GM15510 (cell line): ENCODE data around the gene IRF4.

Experiments
- POLR2A ChIP-seq: IDR thresholded peaks from 3 replicates; pipeline ENCODE4 v1.6.1; 2011; ENCODE audit warnings: borderline replicate concordance; ENCODE audit not compliant: insufficient read length; ENCODE audit errors: extremely low read depth

Gene IRF4

GRCh38 chr6:391559-392440, at the start of gene IRF4:
Gene IRF4, plus strand, starts transcription at chr6:391752. Its CDS starts 1,401 bp downstream, at chr6:393153.
- TF ChIP-seq POLR2A = peak; percentile 100

GRCh38 chr6:341914-342831, 49.4 kb upstream of the IRF4 start:
- no peak for TF ChIP-seq POLR2A

- TF ChIP-seq POLR2A = no peak
Measured at GRCh38 chr6:342832-343179, 48.7 kb upstream of the IRF4 start.

GRCh38 chr6:343226-343935, 48.2 kb upstream of the IRF4 start:
- no peak for TF ChIP-seq POLR2A

DNA sequence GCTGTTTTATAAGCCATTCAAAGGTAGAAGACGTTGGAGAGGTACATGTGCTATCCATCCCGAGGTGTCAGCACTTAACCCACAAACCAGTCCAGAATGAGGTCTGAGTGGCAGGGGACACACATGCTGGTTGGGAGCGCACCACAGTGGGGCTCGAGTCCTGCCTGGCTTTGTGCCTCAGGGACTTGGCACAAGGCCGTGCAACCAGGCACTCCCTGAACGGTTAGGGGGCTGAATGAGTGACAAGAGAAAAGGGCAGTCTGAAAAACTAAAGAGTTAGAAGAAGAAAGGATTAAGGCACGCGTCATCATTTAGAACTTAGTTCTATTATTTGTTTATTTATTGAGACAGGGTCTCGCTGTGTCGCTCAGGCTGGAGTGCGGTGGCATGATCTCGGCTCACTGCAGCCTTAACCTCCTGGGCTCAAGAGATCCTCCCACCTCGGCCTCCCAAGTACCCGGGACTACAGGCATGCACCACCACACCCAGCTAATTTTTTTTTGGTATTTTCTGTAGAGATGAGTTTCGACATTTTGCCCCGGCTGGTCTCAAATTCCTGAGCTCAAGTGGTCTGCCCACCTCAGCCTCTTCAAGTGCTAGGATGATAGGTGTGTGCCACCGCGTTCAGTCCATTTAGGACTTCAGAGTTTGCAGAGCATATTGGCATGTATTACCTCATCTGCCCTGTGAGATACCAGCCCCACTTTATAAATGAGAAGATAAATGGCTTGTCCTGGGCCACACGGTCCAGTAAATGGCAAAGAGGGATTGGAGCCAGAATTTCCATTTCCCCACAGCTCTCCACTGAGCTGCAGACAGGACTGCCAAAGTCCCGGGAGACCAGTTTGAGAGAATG, 47.4 kb upstream of the IRF4 start:
- no peak for TF ChIP-seq POLR2A

- TF ChIP-seq POLR2A = no peak
Measured at GRCh38 chr6:344816-345340, 46.7 kb upstream of the IRF4 start.

- TF ChIP-seq POLR2A = no peak
Measured at GRCh38 chr6:345747-346385, 45.7 kb upstream of the IRF4 start.

DNA sequence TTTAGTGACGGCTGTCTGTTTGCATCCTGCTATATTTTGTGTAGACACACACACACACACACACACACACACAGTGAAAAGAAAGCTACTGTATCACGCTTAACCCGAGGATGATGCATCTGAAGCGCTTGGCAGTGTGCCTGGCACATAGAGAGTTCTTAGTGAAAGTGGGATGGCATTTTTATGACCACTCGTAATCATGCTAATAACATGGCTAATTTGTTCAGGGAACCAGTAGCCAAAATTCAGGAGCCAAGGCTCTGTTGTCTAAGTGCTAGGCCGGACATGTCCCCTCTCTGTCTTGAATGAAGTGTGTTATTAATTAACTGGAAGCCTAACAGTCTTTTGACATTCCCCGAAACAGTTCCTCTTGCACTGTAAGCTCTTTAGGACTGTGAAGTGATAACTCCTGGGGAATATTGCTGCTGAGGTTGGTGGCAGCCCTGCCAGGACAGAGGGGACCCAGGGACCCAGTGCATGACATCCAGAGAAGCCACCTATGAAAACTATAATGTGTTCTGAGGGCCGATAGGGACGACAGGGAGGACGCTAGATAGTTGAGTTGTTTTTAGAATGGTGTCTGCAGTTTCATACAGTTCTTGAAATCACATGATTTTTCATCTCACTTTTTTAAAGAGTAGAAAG, 45.0 kb upstream of the IRF4 start:
- no peak for TF ChIP-seq POLR2A

GRCh38 chr6:347232-347631, 44.3 kb upstream of the IRF4 start:
- no peak for TF ChIP-seq POLR2A

DNA sequence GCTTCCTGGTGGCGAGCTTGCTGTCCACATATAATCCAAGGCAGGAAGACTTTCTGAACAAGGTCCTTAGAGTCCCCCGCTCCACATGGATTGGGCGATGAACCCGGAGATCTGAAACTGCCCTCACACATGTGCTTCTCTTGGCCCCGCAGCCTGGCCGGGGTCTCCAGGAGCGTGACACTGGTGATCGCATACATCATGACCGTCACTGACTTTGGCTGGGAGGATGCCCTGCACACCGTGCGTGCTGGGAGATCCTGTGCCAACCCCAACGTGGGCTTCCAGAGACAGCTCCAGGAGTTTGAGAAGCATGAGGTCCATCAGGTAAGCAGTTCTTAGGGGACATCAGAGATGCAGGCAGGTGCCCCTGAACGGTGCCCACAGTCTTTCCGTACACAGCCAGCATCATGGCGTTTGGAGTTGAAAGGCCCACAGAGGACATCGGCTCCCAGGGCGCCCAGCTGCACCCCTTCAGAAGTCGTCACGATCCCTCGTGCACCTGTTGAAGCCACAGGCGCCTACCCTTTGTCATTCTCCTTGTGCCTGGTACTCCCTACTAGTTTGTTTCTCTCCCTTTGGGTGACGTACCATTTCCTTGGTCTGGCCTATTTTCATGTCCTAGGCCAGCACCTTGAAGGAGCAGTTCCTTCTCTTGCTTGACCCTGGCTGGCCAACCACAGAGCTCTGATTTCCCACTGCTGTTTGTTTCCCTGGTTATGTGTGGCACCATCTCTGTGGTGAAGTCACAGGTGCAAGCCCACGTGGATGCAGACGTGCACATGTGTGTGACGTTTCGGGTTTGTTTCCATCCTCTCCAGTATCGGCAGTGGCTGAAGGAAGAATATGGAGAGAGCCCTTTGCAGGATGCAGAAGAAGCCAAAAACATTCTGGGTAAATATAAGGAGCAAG, 43.3 kb upstream of the IRF4 start:
- TF ChIP-seq POLR2A = peak; percentile 20

DNA sequence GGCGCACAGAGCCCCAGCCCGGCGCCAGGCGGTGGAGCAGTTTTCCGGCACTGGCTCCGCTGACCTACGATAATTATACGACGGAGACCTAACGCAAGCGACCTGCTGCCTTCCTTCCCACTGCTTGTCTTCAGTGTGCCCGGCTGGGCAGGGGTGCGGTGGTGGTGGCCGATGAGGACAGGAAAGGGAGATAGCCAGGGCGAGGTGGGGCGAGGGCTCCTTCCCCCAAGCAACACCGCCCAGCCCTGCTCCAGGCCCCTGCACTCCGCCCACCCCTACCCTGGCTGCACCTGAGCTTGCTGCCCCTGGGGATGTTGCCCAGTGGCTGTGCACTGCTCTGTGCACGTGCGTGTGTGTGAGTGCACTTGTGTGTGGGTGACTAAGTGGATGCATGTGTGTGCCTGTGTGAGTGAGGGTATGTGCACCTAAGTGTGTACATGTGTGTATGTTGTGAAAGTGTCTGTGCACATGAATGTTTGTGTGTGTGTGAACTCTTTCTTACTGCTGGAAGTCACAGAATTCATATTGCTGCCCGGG, 42.6 kb upstream of the IRF4 start:
- TF ChIP-seq POLR2A = no peak
